H1 (cell line): ENCODE data around the gene BPGM. TPM values are rescaled to one million over a fixed set of nuclear protein-coding genes. Genes with fewer than 3 reads are reported as not detected.

Experiments used
- CTCF ChIA-PET: fragments of 300-600 bp; sonication (Branson Sonifier 250); formaldehyde crosslinking; loops from one replicate; lab custom pipeline; 2021; ENCODE audit not compliant: partially characterized antibody; lab: Charles Lee
- POLR2A ChIA-PET: fragments of 300-600 bp; sonication (Branson Sonifier 250); formaldehyde crosslinking; loops from one replicate; lab custom pipeline; 2021; ENCODE audit warnings: inconsistent platforms; ENCODE audit not compliant: partially characterized antibody; lab: Charles Lee
- DNase-seq, 2 experiments: peaks; one replicate each; pipeline versions ENCODE4 v3.0.0 to v3.0.0-alpha.2; 2010 to 2022; ENCODE audit warnings: low spot score in 2 of 2, low read depth in 1 of 2, mixed read lengths in 1 of 2
- FAIRE-seq: peaks from 2 replicates; lab custom pipeline; 2011; peaks lifted over from hg19 to GRCh38; lab: Jason Lieb, UNC
- H2AFZ ChIP-seq: 2 replicates; pipeline ENCODE4 v1.8.1; 2012; ENCODE audit warnings: low read length, inconsistent platforms
- H2AK5ac ChIP-seq: 2 replicates; pipeline ENCODE4 v1.6.1; 2013; ENCODE audit warnings: low read depth, low read length
- H2BK120ac ChIP-seq: replicated peaks from 2 replicates; pipeline ENCODE3; 2013; ENCODE audit warnings: low read depth, low read length, inconsistent platforms
- H2BK12ac ChIP-seq: 2 replicates; pipeline ENCODE4 v1.6.1; 2013; ENCODE audit warnings: low read depth, low read length
- H2BK15ac ChIP-seq: 2 replicates; pipeline ENCODE4 v1.6.1; 2013; ENCODE audit warnings: low read length
- H2BK20ac ChIP-seq: 2 replicates; pipeline ENCODE4 v1.6.1; 2013; ENCODE audit warnings: low read length
- H2BK5ac ChIP-seq: 2 replicates; pipeline ENCODE4 v1.6.1; 2013; ENCODE audit warnings: low read depth, low read length
- H3K14ac ChIP-seq: 2 replicates; pipeline ENCODE4 v1.6.1; 2013; ENCODE audit warnings: inconsistent platforms; ENCODE audit not compliant: insufficient read length
- H3K18ac ChIP-seq: 2 replicates; pipeline ENCODE4 v1.6.1; 2013; ENCODE audit warnings: low read length; ENCODE audit errors: extremely low read depth
- H3K23ac ChIP-seq: 2 replicates; pipeline ENCODE4 v1.6.1; 2013; ENCODE audit warnings: inconsistent platforms; ENCODE audit not compliant: insufficient read length
- H3K23me2 ChIP-seq: 2 replicates; pipeline ENCODE4 v1.6.1; 2013; ENCODE audit warnings: low read depth, low read length
- H3K27ac ChIP-seq: 2 replicates; pipeline ENCODE4 v1.6.1; 2011; ENCODE audit warnings: low read depth, low read length, inconsistent platforms
- H3K27me3 ChIP-seq, 4 experiments: replicated peaks in 1 of 4; 1 replicate in 1 of 4; 2 replicates in 3 of 4; pipeline versions ENCODE4 v1.6.1 to v1.8.1; 2011 to 2013; ENCODE audit warnings: low read length in 3 of 4, mild to moderate bottlenecking in 3 of 4, inconsistent platforms in 2 of 4, mixed read lengths in 2 of 4, moderate library complexity in 1 of 4; ENCODE audit not compliant: control insufficient read depth in 3 of 4, insufficient read depth in 3 of 4; ENCODE audit errors: extremely low read depth in 1 of 4
- H3K36me3 ChIP-seq, 4 experiments: 2 replicates each; pipeline versions ENCODE4 v1.6.1 to v1.8.1; 2011 to 2013; ENCODE audit warnings: mild to moderate bottlenecking in 4 of 4, low read length in 3 of 4, moderate library complexity in 2 of 4, control low read depth in 1 of 4, inconsistent platforms in 1 of 4; ENCODE audit not compliant: insufficient read depth in 4 of 4, control insufficient read depth in 2 of 4
- H3K4ac ChIP-seq: replicated peaks from 2 replicates; pipeline ENCODE3; 2013; ENCODE audit warnings: low read length, low read depth, mixed read lengths, inconsistent platforms; ENCODE audit not compliant: insufficient read length
- H3K4me1 ChIP-seq, 4 experiments: replicated peaks in 1 of 4; 1 replicate in 1 of 4; 2 replicates in 3 of 4; pipeline versions ENCODE4 v1.6.1 to v1.8.1; 2011 to 2013; ENCODE audit warnings: low read length in 3 of 4, inconsistent platforms in 2 of 4, mixed read lengths in 1 of 4; ENCODE audit not compliant: insufficient read depth in 4 of 4, control insufficient read depth in 3 of 4
- H3K4me2 ChIP-seq, 2 experiments: 2 replicates each; pipeline versions ENCODE4 v1.6.1 to v1.8.1; 2011 to 2013; ENCODE audit warnings: low read depth in 2 of 2, low read length in 2 of 2, control low read depth in 1 of 2, inconsistent platforms in 1 of 2, mild to moderate bottlenecking in 1 of 2; ENCODE audit not compliant: insufficient read depth in 1 of 2
- H3K4me3 ChIP-seq, 4 experiments: fragments of 200-600, 300-600 bp in 1 of 4; sonication (generic), shearing (Covaris generic), sonication (Bioruptor Twin) in 1 of 4; 2 replicates each; pipeline versions ENCODE4 v1.5.1 to v1.8.1; 2011 to 2016; ENCODE audit warnings: low read length in 4 of 4, low read depth in 3 of 4, control low read depth in 2 of 4, inconsistent platforms in 2 of 4, mild to moderate bottlenecking in 2 of 4, mixed read lengths in 1 of 4, moderate library complexity in 1 of 4; ENCODE audit not compliant: insufficient read depth in 2 of 4; ENCODE audit errors: extremely low read depth in 1 of 4
- H3K56ac ChIP-seq: replicated peaks from 2 replicates; pipeline ENCODE3; 2013; ENCODE audit warnings: low read depth, mild to moderate bottlenecking, mixed read lengths, low read length, inconsistent platforms; ENCODE audit not compliant: insufficient read length
- H3K79me1 ChIP-seq: 2 replicates; pipeline ENCODE4 v1.6.1; 2013; ENCODE audit warnings: low read depth, low read length, control low read depth
- H3K79me2 ChIP-seq, 2 experiments: 2 replicates each; pipeline versions ENCODE4 v1.6.1 to v1.8.1; 2012 to 2013; ENCODE audit warnings: low read length in 2 of 2, mild to moderate bottlenecking in 2 of 2, inconsistent platforms in 1 of 2; ENCODE audit not compliant: insufficient read depth in 2 of 2, control insufficient read depth in 1 of 2
- H3K9ac ChIP-seq, 4 experiments: replicated peaks in 1 of 4; 1 replicate in 1 of 4; 2 replicates in 3 of 4; pipeline versions ENCODE4 v1.6.1 to v1.8.1; 2011 to 2013; ENCODE audit warnings: low read depth in 3 of 4, low read length in 3 of 4, control low read depth in 2 of 4, mild to moderate bottlenecking in 2 of 4, moderate library complexity in 2 of 4, inconsistent platforms in 1 of 4; ENCODE audit errors: extremely low read depth in 1 of 4
- H3K9me3 ChIP-seq, 2 experiments: 2 replicates each; pipeline versions ENCODE4 v1.6.1 to v1.8.1; 2012 to 2013; ENCODE audit warnings: mild to moderate bottlenecking in 2 of 2, moderate library complexity in 2 of 2, control low read depth in 1 of 2, inconsistent platforms in 1 of 2, low read depth in 1 of 2, low read length in 1 of 2, mixed read lengths in 1 of 2; ENCODE audit not compliant: insufficient read depth in 2 of 2
- H4K20me1 ChIP-seq, 2 experiments: replicated peaks in 1 of 2; 2 replicates each; pipeline versions ENCODE3 to v1.8.1; 2011 to 2013; ENCODE audit warnings: inconsistent platforms in 2 of 2, low read length in 2 of 2, mild to moderate bottlenecking in 1 of 2; ENCODE audit not compliant: insufficient read depth in 2 of 2, control insufficient read depth in 1 of 2
- H4K5ac ChIP-seq: 2 replicates; pipeline ENCODE4 v1.6.1; 2013; ENCODE audit warnings: low read length, low read depth, mixed read lengths, inconsistent platforms; ENCODE audit not compliant: insufficient read length
- H4K8ac ChIP-seq: 2 replicates; pipeline ENCODE4 v1.8.0; 2013; ENCODE audit warnings: mild to moderate bottlenecking, moderate library complexity, low read length, inconsistent platforms; ENCODE audit not compliant: insufficient read depth; ENCODE audit errors: extremely low read depth
- H4K91ac ChIP-seq: replicated peaks from 2 replicates; pipeline ENCODE3; 2013; ENCODE audit warnings: low read length, mixed read lengths, inconsistent platforms; ENCODE audit not compliant: insufficient read length
- CBX5 ChIP-seq: fragments of 300-800, 300-1000 bp; sonication (generic); IDR thresholded peaks from 2 replicates; pipeline ENCODE4 v1.7.1; 2016; ENCODE audit warnings: antibody characterized with exemption, low read length, low read depth
- E2F6 ChIP-seq: IDR thresholded peaks from 2 replicates; pipeline ENCODE4 v1.6.1; 2012; ENCODE audit warnings: inconsistent platforms
- EGR1 ChIP-seq: IDR thresholded peaks from 2 replicates; pipeline ENCODE4 v1.6.1; 2011; ENCODE audit warnings: low read depth, low read length, borderline replicate concordance
- EP300 ChIP-seq, 2 experiments: IDR thresholded peaks; 1 replicate in 1 of 2; 2 replicates in 1 of 2; pipeline ENCODE4 v1.6.1; 2011 to 2012; ENCODE audit warnings: low read depth in 2 of 2, low read length in 2 of 2, mild to moderate bottlenecking in 2 of 2, borderline replicate concordance in 1 of 2, inconsistent platforms in 1 of 2, moderate library complexity in 1 of 2
- JUND ChIP-seq: IDR thresholded peaks from 2 replicates; pipeline ENCODE4 v1.6.1; 2011; ENCODE audit warnings: mild to moderate bottlenecking, improper control_type of control experiment, low read length
- RAD21 ChIP-seq, 2 experiments: IDR thresholded peaks in 1 of 2; conservative IDR thresholded peaks in 1 of 2; 2 replicates each; pipeline ENCODE4 v1.6.1; 2011; ENCODE audit warnings: low read depth in 2 of 2, low read length in 2 of 2, improper control_type of control experiment in 1 of 2, inconsistent platforms in 1 of 2, mild to moderate bottlenecking in 1 of 2, moderate library complexity in 1 of 2
- RXRA ChIP-seq: IDR thresholded peaks from 2 replicates; pipeline ENCODE4 v1.6.1; 2011; ENCODE audit warnings: low read depth, mild to moderate bottlenecking, low read length, moderate library complexity; ENCODE audit not compliant: insufficient read depth
- SIN3A ChIP-seq, 2 experiments: IDR thresholded peaks in 1 of 2; conservative IDR thresholded peaks in 1 of 2; 2 replicates each; pipeline ENCODE4 v1.6.1; 2011 to 2012; ENCODE audit warnings: low read length in 2 of 2, improper control_type of control experiment in 1 of 2, low read depth in 1 of 2, mild to moderate bottlenecking in 1 of 2
- SIX5 ChIP-seq: IDR thresholded peaks from 2 replicates; pipeline ENCODE4 v1.6.1; 2011; ENCODE audit warnings: mild to moderate bottlenecking, low read depth, low read length
- USF2 ChIP-seq: IDR thresholded peaks from 2 replicates; pipeline ENCODE4 v1.6.1; 2011; ENCODE audit warnings: low read length, improper control_type of control experiment
- polyA plus RNA-seq, 7 experiments: library from polyadenylated mRNA; depleted of rRNA in 3 of 7; stranded (reverse) in 5 of 7; unstranded in 2 of 7; fragments of >200 nt in 5 of 7; fragments of 200-250 nt in 2 of 7; gene quantifications; 1 replicate in 5 of 7; 2 replicates in 1 of 7; 4 replicates in 1 of 7; pipeline versions ENCODE4 v1.2.1 to v1.2.3, GENCODE V29; 2011 to 2013; ENCODE audit warnings: missing spikeins in 2 of 7, mixed read lengths in 2 of 7
- total RNA-seq: library from RNA; stranded (reverse); fragmentation: NEBNext Ultra II Directional; extraction: Animal tissue kit (Norgen Biotek cat#: 25700); gene quantifications from 2 replicates; pipeline ENCODE4 v1.2.1, GENCODE V29; 2021

BPGM gene
- total and polyA plus RNA-seq, 2 of the 8 experiments (the other 6 are each of a cell fraction or from before 2014, with no cell fraction given): 9.7 to 15.3 TPM

DNA sequence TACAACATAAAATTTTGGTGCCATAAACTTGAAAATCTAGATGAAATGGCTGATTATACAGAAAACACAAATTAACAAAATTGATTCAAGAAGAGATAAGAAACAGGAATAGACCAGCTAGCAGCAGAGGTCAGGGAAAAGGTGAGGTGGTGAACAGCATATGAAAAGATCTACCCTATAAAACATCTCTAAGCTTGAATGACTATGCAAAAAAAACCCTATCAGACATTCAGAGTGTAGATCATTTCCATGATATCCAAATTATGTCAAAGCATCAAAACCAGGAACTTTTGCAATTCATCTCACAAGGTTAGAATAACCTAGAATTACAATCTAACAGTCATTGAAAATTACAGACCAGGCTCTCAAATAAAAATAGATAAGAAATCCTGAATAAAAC lies 14.6 kb upstream of the BPGM start:
- no peak overlapping the region for H4K5ac ChIP-seq
- H2BK120ac ChIP-seq: no peak overlapping the region
- H4K8ac ChIP-seq: no peak overlapping the region
- POLR2A ChIA-PET: interaction anchor here (1.2 kb wide), 1 partner anchor 15 kb away, joined by 3 read pairs; no protein-coding TSS in a partner anchor
- DNase-seq: no peak
- H3K4me3 ChIP-seq: no peak overlapping the region
- no peaks in the 10 kb centered on the region for H3K4me1 ChIP-seq
- no peak overlapping the region for H3K4ac ChIP-seq
- H3K9me3 ChIP-seq: no peaks in the 10 kb centered on the region
- no peaks in the 10 kb centered on the region for H3K23me2 ChIP-seq
- H3K56ac ChIP-seq: no peak overlapping the region
- H2BK20ac ChIP-seq: no peak overlapping the region
- no peak overlapping the region for H2BK12ac ChIP-seq
- H3K79me1 ChIP-seq: no peaks in the 10 kb centered on the region
- no peaks in the 10 kb centered on the region for H3K27me3 ChIP-seq
- H3K79me2 ChIP-seq: no peaks in the 10 kb centered on the region
- H3K23ac ChIP-seq: no peak overlapping the region
- H2AFZ ChIP-seq: no peak overlapping the region
- no peak overlapping the region for H2BK15ac ChIP-seq
- CTCF ChIA-PET: interaction anchor here (0.7 to 10.0 kb wide), 19 partner anchors 10 to 340 kb away, joined by 3 to 108 read pairs (median 7); partner anchors contain the start of gene BPGM
- FAIRE-seq: no peak
- H3K36me3 ChIP-seq: no peaks in the 10 kb centered on the region
- H4K91ac ChIP-seq: no peak overlapping the region
- H2AK5ac ChIP-seq: no peak overlapping the region
- H3K4me2 ChIP-seq: no peak overlapping the region
- H3K27ac ChIP-seq: no peak overlapping the region
- no peak overlapping the region for H3K18ac ChIP-seq
- H2BK5ac ChIP-seq: no peak overlapping the region
- H3K9ac ChIP-seq: no peak overlapping the region
- no peak overlapping the region for H3K14ac ChIP-seq
- H4K20me1 ChIP-seq: no peaks in the 10 kb centered on the region
- TF ChIP-seq SIX5 (no peak), USF2 (no peak), EGR1 (no peak), JUND (no peak), SIN3A (conservative IDR thresholded peaks at IDR 0.05 in 1 of 2, IDR thresholded peaks at IDR 0.05 in 1 of 2; ENCODE audit: low read depth in 1 of 2, low read length in 2 of 2) (no peak), E2F6 (no peak), RXRA (no peak), CBX5 (no peak), EP300 (IDR thresholded peaks at IDR 0.05; ENCODE audit: borderline replicate concordance in 1 of 2, low read depth in 2 of 2, low read length in 2 of 2) (no peak), RAD21 (IDR thresholded peaks at IDR 0.05 in 1 of 2, conservative IDR thresholded peaks at IDR 0.05 in 1 of 2; ENCODE audit: low read depth in 2 of 2, low read length in 2 of 2) (no peak)
